ENCODE results near the gene DGLUCY. TPM values are rescaled to one million over a fixed set of nuclear protein-coding genes. Genes with fewer than 3 reads are reported as not detected.
"Not testable (repeated sequence)": the region's sequence is repeated elsewhere in the genome, so short reads cannot be mapped to it uniquely, and the experiment has no call there.

DGLUCY gene
- total and polyA plus RNA-seq, 7 donors: 20.4 to 135 (median 77.5) TPM

DNA sequence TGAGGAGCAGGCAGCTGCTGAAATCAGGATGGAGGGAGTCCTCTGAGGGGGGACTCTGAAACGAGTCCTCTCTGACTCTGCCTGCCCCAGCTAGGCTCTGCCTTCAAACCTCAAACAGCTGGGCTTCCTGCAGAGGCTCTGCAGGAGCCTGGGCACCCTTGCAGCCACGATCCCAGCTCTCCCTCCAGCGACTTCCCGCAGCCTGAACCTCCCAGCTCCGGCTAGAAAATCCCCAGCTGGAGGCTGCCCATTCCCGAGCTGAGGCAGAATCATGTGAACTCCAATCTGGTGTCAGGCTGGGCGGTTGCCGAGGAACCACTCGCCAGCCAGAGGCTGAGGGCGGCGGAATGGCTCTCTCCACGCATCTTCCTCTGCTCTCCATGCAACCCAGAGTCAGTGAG is 130.6 kb downstream of the DGLUCY start, which contains the start of gene GPR68:
GPR68 (minus strand) TSS at position 204 of the 401 bp plus-strand sequence. CDS start 9,654 bp downstream, outside the sequence.
- Histone ChIP-seq H3K4me3 (no peak within 1 kb of the TSS), H3K9me3 (no peaks in the 10 kb centered on the region), H3K4me1 (no peaks in the 10 kb centered on the region), H3K27ac (no peak within 1 kb of the TSS), H3K36me3 (ENCODE audit: insufficient read depth in 1 of 2, low read depth in 1 of 2) (no peaks in the 10 kb centered on the region), H3K27me3 (ENCODE audit: insufficient read depth in 3 of 3, low read length in 2 of 3) (no peaks in the 10 kb centered on the region)
- intact Hi-C loops (cut with DNase I): no loop called here
- 16 to 24% (median 24%) methylated on average over 12 of the region's 12 CpGs for WGBS, 3 donors
- TF ChIP-seq CTCF (IDR thresholded peaks at IDR 0.05): no peak
- DNase-seq (peak in 1 of 2 donors; percentile 53), ATAC-seq (peak in 1 of 4 donors; percentile 30)

- H3K9me3 ChIP-seq: no peaks in the 10 kb centered on the region
- H3K27me3 ChIP-seq (ENCODE audit: insufficient read depth in 3 of 3, low read length in 2 of 3): no peaks in the 10 kb centered on the region
- no peak for TF ChIP-seq CTCF (IDR thresholded peaks at IDR 0.05)
- WGBS, 3 donors: 81 to 87% (median 84%) methylated on average over 9 of the region's 9 CpGs
- DNase-seq (no peak), ATAC-seq (no peak)
- H3K4me1 ChIP-seq: no peaks in the 10 kb centered on the region
- H3K4me3 ChIP-seq: no peak overlapping the region
- H3K36me3 ChIP-seq (ENCODE audit: insufficient read depth in 1 of 2, low read depth in 1 of 2): no peaks in the 10 kb centered on the region
- H3K27ac ChIP-seq: no peak overlapping the region
- intact Hi-C loops (cut with DNase I): no loop called here
Observed at GRCh38 chr14:91245029-91245428, 131.2 kb downstream of the DGLUCY start.

DNA sequence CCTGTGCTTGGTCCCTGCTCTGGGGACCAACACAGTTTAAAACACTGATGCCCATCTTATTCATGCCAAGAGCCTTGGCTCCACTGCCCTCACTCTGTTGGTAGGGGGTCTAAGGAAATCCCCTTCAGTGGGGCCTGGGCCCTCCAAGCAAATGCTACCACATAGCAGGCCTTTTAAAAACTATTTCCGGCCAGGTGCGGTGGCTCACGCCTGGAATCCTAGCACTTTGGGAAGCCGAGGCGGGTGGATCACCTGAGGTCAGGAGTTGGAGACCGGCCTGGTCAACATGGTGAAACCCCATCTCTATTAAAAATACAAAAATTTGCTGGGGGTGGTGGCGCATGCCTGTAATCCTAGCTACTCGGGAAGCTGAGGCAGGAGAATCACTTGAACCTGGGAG is 131.7 kb downstream of the DGLUCY start:
- DNase-seq; H3K27ac ChIP-seq; ATAC-seq; H3K36me3 ChIP-seq (ENCODE audit: insufficient read depth in 1 of 2, low read depth in 1 of 2); H3K9me3 ChIP-seq; H3K4me3 ChIP-seq; H3K4me1 ChIP-seq; H3K27me3 ChIP-seq (ENCODE audit: insufficient read depth in 3 of 3, low read length in 2 of 3); intact Hi-C loops (cut with DNase I): not testable (repeated sequence)
- WGBS, 3 donors: 94 to 97% (median 96%) methylated on average over 8 of the region's 8 CpGs

- Histone ChIP-seq H3K27ac (no peak overlapping the region), H3K4me1 (no peaks in the 10 kb centered on the region), H3K4me3 (no peak overlapping the region), H3K9me3 (no peaks in the 10 kb centered on the region), H3K36me3 (ENCODE audit: insufficient read depth in 1 of 2, low read depth in 1 of 2) (no peaks in the 10 kb centered on the region), H3K27me3 (ENCODE audit: insufficient read depth in 3 of 3, low read length in 2 of 3) (no peaks in the 10 kb centered on the region)
- WGBS, 3 donors: 90 to 94% (median 93%) methylated on average over 15 of the region's 15 CpGs
- TF ChIP-seq CTCF (IDR thresholded peaks at IDR 0.05): no peak
- intact Hi-C loops (cut with DNase I): no loop called here
- ATAC-seq (no peak), DNase-seq (no peak)
Observed at GRCh38 chr14:91246051-91246852, 132.4 kb downstream of the DGLUCY start.

GRCh38 chr14:91249841-91250616 is 136.2 kb downstream of the DGLUCY start:
- WGBS, 3 donors: 73 to 80% (median 79%) methylated on average over 10 of the region's 10 CpGs
- no peak overlapping the region for H3K27ac ChIP-seq
- intact Hi-C loops (cut with DNase I): no loop called here
- peaks cover 0 to 9% (median 0%) of the 10 kb centered on the region in 3 donors for H3K27me3 ChIP-seq (ENCODE audit: insufficient read depth in 3 of 3, low read length in 2 of 3)
- no peak overlapping the region for H3K4me3 ChIP-seq
- H3K9me3 ChIP-seq: no peaks in the 10 kb centered on the region
- H3K36me3 ChIP-seq (ENCODE audit: insufficient read depth in 1 of 2, low read depth in 1 of 2): no peaks in the 10 kb centered on the region
- ATAC-seq: no peak
- H3K4me1 ChIP-seq: peaks cover 4% of the 10 kb centered on the region
- no peak for DNase-seq
- no peak for TF ChIP-seq CTCF (IDR thresholded peaks at IDR 0.05)
